Measurements from ENCODE around the gene CCDC102A.

DNA sequence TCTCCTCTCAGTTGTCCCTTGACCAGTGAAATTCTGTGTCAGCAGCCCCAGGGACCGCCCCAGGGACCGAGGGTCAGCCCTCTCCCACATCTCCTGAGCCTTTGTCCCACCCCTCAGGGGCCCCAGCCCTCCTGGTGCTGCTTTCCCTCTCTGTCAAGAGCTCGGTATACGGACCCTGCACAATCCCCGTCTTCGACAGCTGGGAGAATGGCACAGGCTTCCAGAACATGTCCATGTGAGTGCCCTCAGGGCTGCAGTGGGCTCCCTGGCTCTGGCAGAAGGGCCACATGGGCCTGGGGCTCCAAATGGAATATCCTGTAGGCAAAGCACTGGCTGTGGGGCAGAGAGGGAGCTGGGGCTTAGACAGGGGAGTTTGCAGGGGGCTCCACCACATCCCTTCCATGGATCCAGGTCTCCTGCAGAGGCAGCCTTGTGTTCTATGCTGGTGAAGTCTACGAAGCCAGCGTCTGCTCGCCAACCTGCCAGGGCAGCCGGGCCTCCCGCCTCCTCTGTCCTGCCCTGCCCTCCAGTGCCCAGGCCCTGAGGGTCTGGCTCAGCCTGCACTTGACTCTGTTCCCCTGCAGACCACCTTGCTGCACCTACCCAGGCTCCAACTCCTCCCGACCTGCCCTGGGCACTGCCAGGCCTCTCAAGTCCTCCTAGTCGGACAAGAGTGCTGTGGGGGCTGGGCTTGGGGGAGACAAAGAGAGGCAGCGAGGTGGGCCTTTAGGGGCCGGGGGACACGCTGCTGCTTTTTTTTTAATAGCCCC, 34.1 kb upstream of the CCDC102A start:
- no peak for TF ChIP-seq CTCF (IDR thresholded peaks at IDR 0.05)
- no peak for TF ChIP-seq POLR2A (IDR thresholded peaks at IDR 0.05)

Measured in body of pancreas (tissue), 4 donors.